ENCODE measurements around the gene EML1.

The EML1 gene

DNA sequence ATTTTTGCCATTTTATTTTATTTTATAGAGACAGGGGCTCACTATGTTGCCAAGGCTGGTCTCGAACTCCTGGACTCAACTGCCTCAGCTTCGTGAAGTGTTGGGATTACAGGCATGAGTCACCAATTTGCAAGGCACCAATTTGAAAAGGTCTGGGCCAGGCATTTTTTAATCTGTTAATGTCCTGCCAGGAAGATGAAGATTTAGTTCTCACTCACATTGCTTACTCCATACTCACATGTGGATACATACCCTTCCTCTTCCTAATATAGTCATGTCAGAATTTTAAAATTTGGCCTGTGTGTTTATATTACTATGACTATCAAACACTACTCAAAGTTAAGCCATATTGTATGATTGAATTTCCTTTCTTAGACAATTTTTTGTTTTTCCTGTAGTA, 15.3 kb upstream of the EML1 start:
- no peak for DNase-seq (ENCODE audit: extremely low read depth in 1 of 2, low read depth in 1 of 2)

DNA sequence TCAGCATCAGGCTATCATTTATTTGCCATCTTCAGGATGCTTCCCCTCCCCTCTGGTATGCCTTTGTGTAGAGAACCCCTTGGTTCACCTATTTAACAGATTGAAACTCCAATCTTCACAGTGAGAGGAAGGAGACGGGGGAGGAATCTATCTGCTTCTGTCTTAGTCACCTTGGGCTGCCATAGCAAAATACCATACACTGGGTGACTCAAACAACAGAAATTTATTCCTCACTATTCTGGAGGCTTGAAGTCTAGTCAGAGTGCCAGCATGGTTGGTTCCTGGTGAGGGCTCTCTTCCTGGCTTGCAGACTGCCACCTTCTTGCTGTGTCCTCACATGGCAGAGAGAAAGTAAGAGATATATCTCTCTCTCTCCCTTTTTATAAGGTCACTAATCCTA, 13.5 kb upstream of the EML1 start:
- no peak for DNase-seq (ENCODE audit: extremely low read depth in 1 of 2, low read depth in 1 of 2)

GRCh38 chr14:99780690-99781089, 12.5 kb upstream of the EML1 start:
- no peak for DNase-seq (ENCODE audit: extremely low read depth in 1 of 2, low read depth in 1 of 2)

DNA sequence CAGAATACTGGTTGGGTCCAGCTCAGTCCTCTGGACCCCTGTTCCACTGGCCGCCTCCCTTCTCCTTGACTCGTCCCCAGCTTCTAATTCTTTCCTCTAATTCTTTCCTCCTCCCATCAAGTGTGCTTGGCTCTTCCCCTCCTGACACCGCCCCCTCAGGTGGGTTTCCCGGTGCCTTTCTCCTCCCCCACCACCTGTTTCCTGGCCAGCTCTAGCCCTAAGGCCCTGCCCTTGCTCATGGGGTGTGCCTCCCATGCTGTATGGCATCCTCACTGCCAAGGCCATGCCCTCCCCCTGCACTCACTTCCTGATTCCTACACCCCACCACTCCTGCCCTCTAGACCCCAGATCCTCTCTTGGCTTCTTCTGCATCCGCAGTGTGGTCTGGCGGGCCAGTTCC, 12.1 kb upstream of the EML1 start:
- no peak for DNase-seq (ENCODE audit: extremely low read depth in 1 of 2, low read depth in 1 of 2)

DNA sequence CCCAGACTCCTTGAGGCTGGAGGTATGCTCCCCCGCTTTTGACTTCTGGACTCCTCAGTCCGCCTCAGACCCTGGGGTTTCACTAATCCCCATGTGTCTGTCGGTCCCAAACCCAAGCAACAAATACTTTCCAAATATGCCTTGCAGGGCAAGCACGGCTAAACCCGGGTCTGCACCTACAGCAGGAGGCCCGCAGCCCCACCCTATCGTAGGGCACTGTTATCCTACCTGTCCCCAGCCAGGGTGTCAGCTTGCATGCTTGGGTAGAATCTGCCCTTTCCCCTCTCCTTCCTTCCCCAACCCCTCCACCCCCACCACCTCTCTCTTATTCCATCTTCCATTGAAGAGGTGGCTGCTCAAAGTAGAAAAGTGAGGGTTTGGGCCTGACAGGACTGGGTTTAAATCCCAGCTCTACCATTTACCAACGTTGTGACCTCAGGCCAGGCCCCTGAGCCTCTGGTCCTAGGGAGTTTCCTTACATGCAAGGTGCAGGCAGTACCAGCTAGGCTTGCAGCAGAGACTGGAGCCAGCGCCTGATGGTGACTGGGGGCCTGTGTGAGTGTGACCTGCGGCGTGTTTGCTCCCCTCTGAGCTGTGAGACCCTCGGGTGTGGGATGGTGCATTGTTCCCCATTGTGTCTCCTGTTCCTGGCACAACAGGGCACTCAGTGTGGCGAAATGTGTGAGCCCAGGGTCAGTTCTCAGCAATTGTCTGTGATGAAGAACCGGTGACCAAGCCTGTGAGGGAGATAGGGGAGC, 11.2 kb upstream of the EML1 start:
- no peak for DNase-seq (ENCODE audit: extremely low read depth in 1 of 2, low read depth in 1 of 2)

GRCh38 chr14:99784508-99784907, 8.7 kb upstream of the EML1 start:
- DNase-seq (ENCODE audit: extremely low read depth in 1 of 2, low read depth in 1 of 2) = no peak

- no peak for DNase-seq (ENCODE audit: extremely low read depth in 1 of 2, low read depth in 1 of 2)
Observed at GRCh38 chr14:99785426-99785825, 7.8 kb upstream of the EML1 start.

DNA sequence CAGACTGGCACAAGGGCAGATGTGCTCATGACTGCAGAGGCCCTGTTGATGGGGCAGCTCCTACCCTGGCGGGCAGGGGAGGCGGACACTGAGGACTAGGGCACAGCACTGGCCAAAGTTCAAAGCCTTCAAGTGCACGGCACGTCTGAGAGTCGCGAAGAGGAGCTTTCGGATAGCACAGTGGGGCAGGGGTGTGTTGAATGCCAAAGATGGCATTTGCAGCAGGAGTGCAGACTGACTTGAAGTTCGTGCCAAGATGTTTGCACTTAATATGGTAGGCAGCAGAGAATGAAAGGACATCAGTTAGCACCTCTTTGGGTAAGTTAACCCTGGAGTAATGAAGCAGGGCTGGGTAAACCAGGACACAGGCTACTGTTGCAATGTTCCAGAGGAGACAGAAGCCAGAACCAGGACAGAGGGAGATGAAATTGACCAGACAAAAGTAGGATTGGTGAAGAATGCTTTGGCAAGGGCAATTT, 6.7 kb upstream of the EML1 start:
- DNase-seq (ENCODE audit: extremely low read depth in 1 of 2, low read depth in 1 of 2) = no peak

DNA sequence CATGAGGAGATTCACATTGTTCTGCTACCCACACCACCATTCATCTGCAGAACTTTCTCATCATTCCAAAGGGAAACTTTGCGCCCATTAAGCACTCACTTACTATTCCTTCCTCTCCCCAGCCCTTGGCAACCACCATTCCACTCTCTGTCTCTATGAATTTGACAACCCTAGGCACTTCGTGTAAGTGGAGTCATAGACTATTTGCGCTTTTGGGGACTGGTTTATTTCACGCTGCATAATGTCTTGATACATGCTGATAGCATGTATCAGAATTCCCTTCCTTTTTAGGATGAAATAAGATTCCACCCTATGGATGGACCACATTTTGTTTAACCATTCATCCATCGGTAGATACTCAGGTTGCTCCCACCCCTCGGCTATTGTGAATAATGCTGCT, 4.5 kb upstream of the EML1 start:
- DNase-seq (ENCODE audit: extremely low read depth in 1 of 2, low read depth in 1 of 2) = no peak

DNA sequence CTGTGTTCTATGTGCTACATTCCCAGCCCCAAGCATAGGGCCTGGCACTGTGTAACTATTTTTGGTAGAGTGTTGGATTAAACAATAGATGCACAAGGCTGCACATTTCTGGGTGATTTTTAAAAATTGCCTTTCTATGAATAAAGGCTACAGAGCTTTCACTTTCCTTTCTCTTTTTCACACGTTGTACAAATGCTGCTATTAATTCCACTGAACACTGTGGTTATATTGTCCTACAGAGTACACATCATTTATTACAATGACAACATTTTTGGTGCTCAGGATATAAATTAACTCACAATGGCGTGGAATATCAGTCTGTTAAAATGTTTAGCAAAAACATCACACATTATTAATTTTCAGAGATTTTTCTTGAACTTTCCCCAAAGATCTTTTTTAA, 3.6 kb upstream of the EML1 start:
- DNase-seq (ENCODE audit: extremely low read depth in 1 of 2, low read depth in 1 of 2) = no peak

DNA sequence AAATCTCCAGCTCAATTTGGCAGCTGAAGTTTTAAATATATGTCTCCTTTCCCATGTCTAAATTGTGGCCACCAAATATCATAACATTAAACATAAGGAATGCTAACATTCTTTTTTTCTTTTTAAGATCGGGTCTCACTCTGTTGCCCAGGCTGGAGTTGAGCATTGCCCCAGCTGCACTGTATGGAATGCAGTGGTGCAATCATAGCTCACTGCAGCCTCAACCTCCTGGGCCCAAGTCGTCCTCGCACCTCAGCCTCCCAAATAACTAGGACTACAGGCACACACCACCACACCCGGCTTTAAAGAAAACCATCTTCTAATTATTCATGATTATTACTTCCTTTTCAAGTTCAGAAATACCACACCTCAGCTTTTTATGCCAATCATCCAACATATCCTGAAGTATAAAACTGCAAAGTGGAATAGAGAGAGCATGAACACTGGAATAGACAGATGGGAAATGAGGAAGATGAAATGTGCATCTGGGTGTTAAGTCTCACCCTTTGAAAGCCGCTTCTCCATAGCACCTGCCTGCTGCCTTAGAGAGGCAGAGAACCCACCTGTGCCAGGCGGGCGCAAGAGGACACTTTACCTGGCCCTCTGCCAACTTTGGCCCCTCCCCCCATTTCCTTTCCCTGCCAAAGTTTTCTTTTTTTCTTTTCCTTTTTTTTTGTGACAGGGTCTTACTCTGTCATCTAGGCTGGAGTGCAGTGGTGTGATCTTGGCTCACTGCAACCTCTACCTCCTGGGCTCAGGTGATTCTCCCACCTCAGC, 2.8 kb upstream of the EML1 start:
- DNase-seq (ENCODE audit: extremely low read depth in 1 of 2, low read depth in 1 of 2) = no peak

- no peak for DNase-seq (ENCODE audit: extremely low read depth in 1 of 2, low read depth in 1 of 2)
Observed at GRCh38 chr14:99790978-99791376, 2.2 kb upstream of the EML1 start.

DNA sequence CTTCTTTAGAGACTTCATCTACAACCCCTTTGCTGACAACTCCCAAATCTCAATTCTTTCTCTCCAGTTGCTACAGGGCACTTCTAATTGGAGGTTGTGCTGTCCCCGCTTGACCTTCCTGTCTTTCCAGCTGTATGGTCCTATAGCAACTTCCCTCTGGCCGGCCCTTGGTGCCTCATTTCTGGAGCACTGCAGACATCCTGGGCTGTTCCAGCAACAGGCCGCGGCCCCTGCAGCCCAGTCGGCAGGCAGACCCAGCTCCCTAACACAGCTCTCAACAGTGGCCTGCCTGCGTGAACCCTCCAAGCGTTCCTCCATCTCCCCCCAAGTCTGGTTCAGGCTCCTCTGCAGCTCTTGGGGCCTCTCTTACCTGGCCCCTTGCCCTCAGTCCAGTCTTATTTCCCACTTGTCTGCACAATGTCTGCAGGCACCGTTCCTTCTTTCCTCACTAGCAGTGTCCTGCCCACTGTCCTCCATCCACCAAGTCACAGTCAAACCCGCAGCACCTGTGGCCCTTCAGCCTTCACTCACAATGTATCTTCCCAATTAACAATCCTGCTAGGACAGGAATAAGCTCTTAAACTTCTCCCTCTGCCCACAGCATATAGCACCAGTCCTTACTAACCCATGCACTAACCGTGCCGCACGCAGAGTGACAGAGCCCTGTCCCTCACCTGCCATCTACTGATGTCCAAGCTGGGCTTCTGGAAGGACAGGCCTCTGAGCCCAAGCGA, 1.6 kb upstream of the EML1 start:
- no peak for DNase-seq (ENCODE audit: extremely low read depth in 1 of 2, low read depth in 1 of 2)

DNA sequence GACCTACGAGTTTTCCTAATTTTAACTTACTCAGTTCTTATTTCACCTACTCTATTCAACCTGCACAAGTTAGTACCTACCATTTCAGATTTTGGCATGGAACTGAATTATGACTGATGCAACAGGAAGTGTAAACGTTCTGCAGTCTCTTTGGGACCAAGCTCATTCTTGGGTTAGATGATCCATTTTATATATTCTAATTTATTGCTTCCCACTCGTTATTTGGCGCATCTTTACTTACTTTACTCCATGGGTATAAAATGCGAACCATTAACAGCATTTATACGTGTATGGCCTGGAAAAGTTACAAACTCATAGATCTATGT, 1.0 kb upstream of the EML1 start:
- no peak for DNase-seq (ENCODE audit: extremely low read depth in 1 of 2, low read depth in 1 of 2)

DNA sequence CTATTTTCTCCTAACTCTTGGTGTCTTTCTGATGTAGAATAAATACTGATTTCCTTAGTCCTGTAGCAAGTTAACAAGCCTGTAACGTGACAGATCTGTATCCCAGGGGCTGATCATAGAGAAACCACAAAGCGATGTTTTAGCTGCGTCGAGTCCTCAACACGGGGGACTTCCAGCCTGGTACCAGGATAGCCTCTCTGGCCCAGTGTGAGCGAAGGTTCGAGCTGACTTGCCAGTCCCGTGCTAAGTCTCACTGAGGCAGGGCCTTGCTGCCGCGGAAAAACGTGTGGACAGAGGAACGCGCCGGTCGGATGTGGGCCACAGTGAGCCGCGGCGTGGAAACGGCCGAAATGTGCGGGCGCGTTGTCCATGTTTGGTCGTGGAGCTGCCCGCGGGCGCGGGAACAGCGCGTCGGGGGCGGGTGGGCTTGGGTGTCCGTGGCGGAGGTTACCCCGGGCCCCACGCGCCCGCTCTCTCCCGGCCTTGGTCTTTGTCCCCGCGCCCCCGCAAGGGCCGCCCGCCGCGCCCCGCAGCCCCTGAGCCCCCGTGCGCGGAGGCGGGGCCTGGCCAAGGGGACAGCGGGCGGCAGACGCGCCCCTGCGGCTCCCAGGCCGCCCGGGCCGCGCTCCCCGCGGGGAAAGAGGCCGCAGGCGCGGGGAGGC, 531 bp upstream of the EML1 start:
- DNase-seq (ENCODE audit: extremely low read depth in 1 of 2, low read depth in 1 of 2) = no peak

GRCh38 chr14:99794151-99794780, 1.1 kb downstream of the EML1 start:
- DNase-seq (ENCODE audit: extremely low read depth in 1 of 2, low read depth in 1 of 2) = no peak

DNA sequence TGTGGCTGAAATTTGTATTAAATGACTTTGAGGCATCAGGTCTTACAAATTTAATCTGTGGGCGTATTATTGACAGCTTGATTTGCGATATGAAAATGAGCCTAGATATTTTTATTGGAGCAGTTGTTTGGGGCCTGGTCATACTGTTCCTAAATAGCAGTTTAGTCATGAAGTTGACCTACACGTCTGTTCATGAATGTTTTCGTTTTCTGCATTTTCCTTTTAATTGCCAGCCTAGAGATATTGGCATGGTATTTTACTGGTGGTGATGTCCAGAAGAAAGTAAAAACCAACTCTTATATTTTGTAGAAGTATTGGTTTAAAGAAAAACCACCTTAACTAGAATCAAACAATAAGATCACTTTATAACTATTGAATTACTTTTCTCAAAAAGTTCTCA, 1.8 kb downstream of the EML1 start:
- no peak for DNase-seq (ENCODE audit: extremely low read depth in 1 of 2, low read depth in 1 of 2)

DNA sequence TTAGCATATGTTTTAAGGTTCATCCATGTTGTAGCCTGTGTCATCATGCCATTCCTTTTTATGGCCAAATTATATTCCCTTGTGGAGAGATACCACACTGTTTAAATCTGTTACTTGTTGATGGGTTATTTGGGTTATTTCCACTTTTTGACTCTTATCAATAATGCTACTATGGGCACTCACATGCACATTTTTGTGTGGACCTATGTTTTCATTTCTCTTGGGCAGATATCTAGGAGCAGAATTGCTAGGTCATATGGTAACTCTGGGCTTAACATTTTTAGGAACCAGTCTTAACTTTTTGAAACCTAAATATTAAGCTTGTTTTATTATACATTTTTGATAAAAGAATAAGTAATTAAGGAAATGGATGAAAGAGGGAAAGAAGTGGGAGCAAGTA, 4.0 kb downstream of the EML1 start:
- no peak for DNase-seq (ENCODE audit: extremely low read depth in 1 of 2, low read depth in 1 of 2)

GRCh38 chr14:99800781-99801180, 7.6 kb downstream of the EML1 start:
- no peak for DNase-seq (ENCODE audit: extremely low read depth in 1 of 2, low read depth in 1 of 2)

DNA sequence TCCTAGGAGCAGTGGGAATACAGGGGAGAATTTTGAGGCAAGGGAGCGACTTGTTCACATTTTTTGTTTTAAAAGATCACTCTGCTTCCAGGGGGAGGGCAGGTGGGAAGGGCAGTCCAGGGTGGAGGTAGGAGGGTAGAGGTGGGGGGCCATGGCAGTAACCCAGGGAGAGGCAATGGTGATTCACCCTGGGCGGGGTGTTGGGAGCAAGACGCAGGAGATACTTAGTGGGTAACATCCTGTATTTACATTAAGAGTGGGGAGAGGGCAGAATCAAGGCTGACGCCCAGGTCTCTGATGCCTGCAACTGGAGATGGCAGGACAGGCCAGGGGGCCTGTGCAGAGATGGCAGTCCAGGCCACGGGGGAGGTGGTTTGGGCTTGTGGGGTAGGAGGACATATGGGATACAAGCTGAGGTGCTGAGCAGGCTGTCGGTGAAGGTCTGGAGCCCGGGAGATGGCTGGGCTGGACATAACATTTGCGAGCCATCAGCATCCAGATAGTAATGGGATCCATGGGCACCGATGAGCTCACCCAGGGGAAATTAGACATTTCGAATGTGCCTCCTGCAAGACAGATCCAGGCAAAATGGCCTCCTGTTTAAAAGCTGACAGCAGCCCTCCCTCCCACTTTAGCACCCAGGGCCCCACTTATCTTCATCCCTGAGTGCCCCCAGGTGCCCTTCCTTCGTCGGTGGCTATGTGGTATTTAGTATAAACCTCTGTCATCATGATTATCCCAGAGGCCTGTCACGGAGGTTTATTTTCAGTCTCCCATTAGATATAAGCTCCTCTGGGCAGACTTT, 9.3 kb downstream of the EML1 start:
- no peak for DNase-seq (ENCODE audit: extremely low read depth in 1 of 2, low read depth in 1 of 2)
